Measurements from ENCODE around the gene WWC2.

WWC2 gene

GRCh38 chr4:183163135-183163534, 64.1 kb downstream of the WWC2 start:
- no peak for TF ChIP-seq CTCF (IDR thresholded peaks at IDR 0.05; ENCODE audit: low read depth, low read length, missing control alignments)
- no peak for DNase-seq (ENCODE audit: extremely low read depth, low read depth)
- no peak overlapping the region for H3K4me3 ChIP-seq (replicated peaks; ENCODE audit: low read depth, low read length)

GRCh38 chr4:183164963-183165362, 65.9 kb downstream of the WWC2 start:
- no peak overlapping the region for H3K4me3 ChIP-seq (replicated peaks; ENCODE audit: low read depth, low read length)
- no peak for DNase-seq (ENCODE audit: extremely low read depth, low read depth)
- TF ChIP-seq CTCF (IDR thresholded peaks at IDR 0.05; ENCODE audit: low read depth, low read length, missing control alignments): no peak

- no peak for TF ChIP-seq CTCF (IDR thresholded peaks at IDR 0.05; ENCODE audit: low read depth, low read length, missing control alignments)
Measured at GRCh38 chr4:183165376-183165775, 66.3 kb downstream of the WWC2 start.

GRCh38 chr4:183170894-183171293, 71.8 kb downstream of the WWC2 start:
- no peak for TF ChIP-seq CTCF (IDR thresholded peaks at IDR 0.05; ENCODE audit: low read depth, low read length, missing control alignments)
- no peak overlapping the region for H3K4me3 ChIP-seq (replicated peaks; ENCODE audit: low read depth, low read length)
- no peak for DNase-seq (ENCODE audit: extremely low read depth, low read depth)

More at GRCh38 chr4:183165376-183165775, 66.3 kb downstream of the WWC2 start:
- no peak overlapping the region for H3K4me3 ChIP-seq (replicated peaks; ENCODE audit: low read depth, low read length)
- no peak for DNase-seq (ENCODE audit: extremely low read depth, low read depth)

- no peak for TF ChIP-seq CTCF (IDR thresholded peaks at IDR 0.05; ENCODE audit: low read depth, low read length, missing control alignments)
- H3K4me3 ChIP-seq (replicated peaks; ENCODE audit: low read depth, low read length): no peak overlapping the region
- DNase-seq (ENCODE audit: extremely low read depth, low read depth): no peak
Measured at GRCh38 chr4:183171484-183172267, 72.6 kb downstream of the WWC2 start.

GRCh38 chr4:183172881-183173280, 73.8 kb downstream of the WWC2 start:
- H3K4me3 ChIP-seq (replicated peaks; ENCODE audit: low read depth, low read length): no peak overlapping the region
- TF ChIP-seq CTCF (IDR thresholded peaks at IDR 0.05; ENCODE audit: low read depth, low read length, missing control alignments): no peak
- no peak for DNase-seq (ENCODE audit: extremely low read depth, low read depth)

All from HFF-Myc (cell line).